GM23248 (cell line): ENCODE data around the gene ZPBP. TPM values are rescaled to one million over a fixed set of nuclear protein-coding genes. Genes with fewer than 3 reads are reported as not detected.

Experiments used
- DNase-seq: peaks from one replicate; pipeline ENCODE4 v3.0.0-alpha.2; 2015
- H2AFZ ChIP-seq: fragments of 200-600 bp; sonication (generic); 2 replicates; pipeline ENCODE4 v1.6.1; 2016; ENCODE audit warnings: antibody characterized with exemption
- H3F3A ChIP-seq: fragments of 200-600 bp; sonication (generic); 2 replicates; pipeline ENCODE4 v1.6.1; 2016; ENCODE audit warnings: mild to moderate bottlenecking, antibody characterized with exemption, mixed run types; ENCODE audit not compliant: insufficient read depth
- H3K27ac ChIP-seq: fragments of 200-600 bp; sonication (generic); 2 replicates; pipeline ENCODE4 v1.5.1; 2016; ENCODE audit warnings: mild to moderate bottlenecking
- H3K27me3 ChIP-seq: fragments of 200-600 bp; sonication (generic); replicated peaks from 2 replicates; pipeline ENCODE4 v1.6.1; 2016; ENCODE audit warnings: mild to moderate bottlenecking; ENCODE audit not compliant: insufficient read depth
- H3K36me3 ChIP-seq: fragments of 200-600 bp; sonication (generic); 2 replicates; pipeline ENCODE4 v1.6.1; 2016; ENCODE audit warnings: low read depth, mild to moderate bottlenecking
- H3K4me1 ChIP-seq: fragments of 200-600 bp; sonication (generic); 2 replicates; pipeline ENCODE4 v1.6.1; 2016; ENCODE audit warnings: mild to moderate bottlenecking; ENCODE audit not compliant: insufficient read depth
- H3K4me2 ChIP-seq: fragments of 200-600 bp; sonication (generic); one replicate; pipeline ENCODE4 v1.6.1; 2016; ENCODE audit warnings: mild to moderate bottlenecking; ENCODE audit not compliant: unreplicated experiment
- H3K4me3 ChIP-seq: fragments of 200-600 bp; sonication (generic); 2 replicates; pipeline ENCODE4 v1.5.1; 2016; ENCODE audit warnings: mild to moderate bottlenecking
- H3K79me2 ChIP-seq: fragments of 200-600 bp; sonication (generic); 2 replicates; pipeline ENCODE4 v1.6.1; 2016; ENCODE audit warnings: mild to moderate bottlenecking; ENCODE audit not compliant: insufficient read depth
- H3K9ac ChIP-seq: fragments of 200-600 bp; sonication (generic); 2 replicates; pipeline ENCODE4 v1.6.1; 2016; ENCODE audit warnings: mild to moderate bottlenecking
- H3K9me2 ChIP-seq: fragments of 200-600 bp; sonication (generic); 2 replicates; pipeline ENCODE4 v1.6.1; 2016; ENCODE audit warnings: mixed run types, mild to moderate bottlenecking, moderate library complexity; ENCODE audit not compliant: insufficient read depth
- H3K9me3 ChIP-seq: fragments of 200-600 bp; sonication (generic); one replicate; pipeline ENCODE4 v1.6.1; 2017; ENCODE audit warnings: low read depth
- H4K20me1 ChIP-seq: fragments of 200-600 bp; sonication (generic); 2 replicates; pipeline ENCODE4 v1.6.0; 2016; ENCODE audit not compliant: insufficient read depth
- EZH2 ChIP-seq: fragments of 200-600 bp; sonication (generic); IDR thresholded peaks from 2 replicates; pipeline ENCODE4 v1.6.1; 2018; ENCODE audit warnings: antibody characterized with exemption, mild to moderate bottlenecking; ENCODE audit not compliant: insufficient read depth, poor library complexity, severe bottlenecking
- EZH2phosphoT487 ChIP-seq: fragments of 200-600 bp; sonication (generic); IDR thresholded peaks from 2 replicates; pipeline ENCODE4 v1.6.1; 2018; ENCODE audit warnings: antibody characterized with exemption, moderate library complexity, mild to moderate bottlenecking, low read depth; ENCODE audit not compliant: insufficient read depth
- WGBS, 2 experiments: methylation state at CpG; one replicate each; pipeline ENCODE4 v1.1.6; 2015 to 2017; ENCODE audit warnings: low lambda C conversion rate in 2 of 2, low coverage in 1 of 2; ENCODE audit errors: missing lambda C conversion rate in 2 of 2; 5-methylcytosine and 5-hydroxymethylcytosine counted together
- in situ Hi-C: fragments of 300-500 bp; cut with MboI; formaldehyde crosslinking; loops from 2 replicates; pipeline ENCODE4 v1.15.0; 2020
- polyA plus RNA-seq: library from polyadenylated mRNA; unstranded; fragments of >200 nt; fragmentation: Nextera tagmentation; extraction: Ambion mirVana; gene quantifications from 2 replicates; pipeline ENCODE4 v1.2.1, GENCODE V29; 2016
- total RNA-seq: library from RNA; depleted of rRNA; stranded (reverse); fragments of >200 nt; shearing (Covaris generic); gene quantifications from 2 replicates; pipeline ENCODE4 v1.2.3, GENCODE V29; 2014

Gene ZPBP
- total and polyA plus RNA-seq, 2 experiments from 2014 or later: not detected

GRCh38 chr7:49980465-49980864, 112.6 kb downstream of the ZPBP start:
- no peak overlapping the region for H3K27ac ChIP-seq

GRCh38 chr7:49976238-49976637, 116.8 kb downstream of the ZPBP start:
- Histone ChIP-seq H3K79me2 (no peaks in the 10 kb centered on the region), H3F3A (no peaks in the 10 kb centered on the region), H3K4me3 (no peak overlapping the region), H3K27me3 (no peaks in the 10 kb centered on the region), H3K36me3 (no peaks in the 10 kb centered on the region), H3K9me3 (no peaks in the 10 kb centered on the region), H2AFZ (no peak overlapping the region), H4K20me1 (no peaks in the 10 kb centered on the region), H3K4me1 (no peaks in the 10 kb centered on the region), H3K4me2 (no peak overlapping the region), H3K27ac (no peak overlapping the region), H3K9me2 (no peaks in the 10 kb centered on the region), H3K9ac (no peak overlapping the region)
- no peak for DNase-seq
- WGBS, 2 experiments: 14 to 19% methylated on average over 1 of the region's 1 CpG
- in situ Hi-C loops: no loop called here
- no peak for TF ChIP-seq EZH2phosphoT487
- TF ChIP-seq EZH2: no peak

More at GRCh38 chr7:49980465-49980864, 112.6 kb downstream of the ZPBP start:
- H3K4me1 ChIP-seq: no peaks in the 10 kb centered on the region
- in situ Hi-C loops: no loop called here
- no peaks in the 10 kb centered on the region for H3F3A ChIP-seq
- DNase-seq: no peak
- no peak overlapping the region for H3K4me2 ChIP-seq
- H4K20me1 ChIP-seq: no peaks in the 10 kb centered on the region
- H3K36me3 ChIP-seq: no peaks in the 10 kb centered on the region
- H3K9me3 ChIP-seq: no peaks in the 10 kb centered on the region
- no peak overlapping the region for H3K4me3 ChIP-seq
- H3K9me2 ChIP-seq: no peaks in the 10 kb centered on the region
- H2AFZ ChIP-seq: no peak overlapping the region
- 38 to 40% methylated on average over 9 of the region's 9 CpGs for WGBS, 2 experiments
- no peak for TF ChIP-seq EZH2phosphoT487
- TF ChIP-seq EZH2: no peak
- H3K9ac ChIP-seq: no peak overlapping the region
- H3K79me2 ChIP-seq: no peaks in the 10 kb centered on the region
- no peaks in the 10 kb centered on the region for H3K27me3 ChIP-seq

GRCh38 chr7:49974035-49974434, 119.0 kb downstream of the ZPBP start:
- no peaks in the 10 kb centered on the region for H3K79me2 ChIP-seq
- no peaks in the 10 kb centered on the region for H4K20me1 ChIP-seq
- H3F3A ChIP-seq: no peaks in the 10 kb centered on the region
- no peaks in the 10 kb centered on the region for H3K4me1 ChIP-seq
- in situ Hi-C loops: no loop called here
- no peaks in the 10 kb centered on the region for H3K36me3 ChIP-seq
- no peaks in the 10 kb centered on the region for H3K9me2 ChIP-seq
- no peak overlapping the region for H3K4me3 ChIP-seq
- 9 to 14% methylated on average over 1 of the region's 1 CpG for WGBS, 2 experiments
- H3K4me2 ChIP-seq: no peak overlapping the region
- no peak overlapping the region for H2AFZ ChIP-seq
- TF ChIP-seq EZH2 (no peak), EZH2phosphoT487 (no peak)
- no peak overlapping the region for H3K27ac ChIP-seq
- H3K9ac ChIP-seq: no peak overlapping the region
- H3K9me3 ChIP-seq: no peaks in the 10 kb centered on the region
- H3K27me3 ChIP-seq: no peaks in the 10 kb centered on the region
- DNase-seq: no peak

GRCh38 chr7:49937608-49938007, 155.4 kb downstream of the ZPBP start:
- no peaks in the 10 kb centered on the region for H3K27me3 ChIP-seq
- no peak for DNase-seq
- 20 to 26% methylated on average over 2 of the region's 2 CpGs for WGBS, 2 experiments
- no peak overlapping the region for H3K27ac ChIP-seq
- no peaks in the 10 kb centered on the region for H3F3A ChIP-seq
- no peaks in the 10 kb centered on the region for H4K20me1 ChIP-seq
- H3K79me2 ChIP-seq: no peaks in the 10 kb centered on the region
- H3K4me2 ChIP-seq: no peak overlapping the region
- H3K9me2 ChIP-seq: no peaks in the 10 kb centered on the region
- in situ Hi-C loops: no loop called here
- H3K9me3 ChIP-seq: no peaks in the 10 kb centered on the region
- H3K9ac ChIP-seq: no peak overlapping the region
- no peaks in the 10 kb centered on the region for H3K4me1 ChIP-seq
- H3K36me3 ChIP-seq: no peaks in the 10 kb centered on the region
- no peak for TF ChIP-seq EZH2
- TF ChIP-seq EZH2phosphoT487: no peak
- H2AFZ ChIP-seq: no peak overlapping the region
- H3K4me3 ChIP-seq: no peak overlapping the region

DNA sequence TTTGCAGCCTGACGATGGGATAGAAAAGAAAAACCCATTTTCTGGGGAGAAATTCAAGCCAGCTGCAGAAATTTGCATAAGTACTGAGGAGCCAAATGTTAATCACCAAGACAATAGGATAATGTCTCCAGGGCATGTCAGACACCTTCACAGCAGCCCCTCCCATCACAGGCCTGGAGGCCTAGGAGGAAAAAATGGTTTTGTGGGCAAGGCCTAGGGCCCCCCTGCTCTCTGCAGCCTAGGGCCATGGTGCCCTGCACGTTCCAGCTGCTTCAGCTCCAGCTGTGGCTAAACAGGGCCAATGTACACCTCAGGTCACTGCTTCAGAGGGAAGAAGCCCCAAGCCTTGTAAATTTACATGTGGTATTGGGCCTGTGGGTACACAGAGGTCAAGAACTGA, 161.4 kb downstream of the ZPBP start:
- Histone ChIP-seq H3K9ac (no peak overlapping the region), H3K9me3 (no peaks in the 10 kb centered on the region), H3K4me3 (no peak overlapping the region), H3K27ac (no peak overlapping the region), H3K79me2 (no peaks in the 10 kb centered on the region), H3K27me3 (no peaks in the 10 kb centered on the region), H3F3A (no peaks in the 10 kb centered on the region), H2AFZ (no peak overlapping the region), H4K20me1 (no peaks in the 10 kb centered on the region), H3K36me3 (no peaks in the 10 kb centered on the region), H3K9me2 (no peaks in the 10 kb centered on the region), H3K4me1 (no peaks in the 10 kb centered on the region), H3K4me2 (no peak overlapping the region)
- no peak for DNase-seq
- 13% methylated on average over 2 of the region's 2 CpGs for WGBS, 2 experiments
- in situ Hi-C loops: no loop called here
- no peak for TF ChIP-seq EZH2
- TF ChIP-seq EZH2phosphoT487: no peak
